Activated naive CD8-positive, alpha-beta T cell treated with anti-CD3 and anti-CD28 coated beads, Interleukin-2, amount 10 ng/mL, durations not matched to agents 7 days and 5 days (primary cell): Measurements from ENCODE around the gene SMIM12. TPM values are rescaled to one million over a fixed set of nuclear protein-coding genes. Genes with fewer than 3 reads are reported as not detected.

Experiments used
- ATAC-seq: fragments of 150-1000 bp; cut with Tn5 transposase; one replicate; pipeline ENCODE4 v1.10.0; 2021; ENCODE audit warnings: low read depth, moderate library complexity
- POLR2A ChIA-PET: fragments of 350-600 bp; sonication (Branson Sonifier 250); formaldehyde crosslinking; loops from one replicate; lab custom pipeline; 2021; ENCODE audit warnings: antibody characterized with exemption; lab: Charles Lee
- DNase-seq: peaks from one replicate; pipeline ENCODE4 v3.0.0; 2021
- H3K27ac Mint-ChIP-seq: one replicate; pipeline ENCODE4 v1.8.0; 2022; ENCODE audit warnings: mild to moderate bottlenecking, mixed read lengths
- H3K27me3 Mint-ChIP-seq: one replicate; pipeline ENCODE4 v1.8.0; 2022; ENCODE audit warnings: mild to moderate bottlenecking, moderate library complexity, mixed read lengths
- H3K36me3 Mint-ChIP-seq: one replicate; pipeline ENCODE4 v1.8.0; 2021; ENCODE audit warnings: mild to moderate bottlenecking, mixed read lengths
- H3K4me1 Mint-ChIP-seq: one replicate; pipeline ENCODE4 v1.8.0; 2021; ENCODE audit warnings: mixed read lengths
- H3K4me3 Mint-ChIP-seq: one replicate; pipeline ENCODE4 v1.8.0; 2022; ENCODE audit warnings: mild to moderate bottlenecking, moderate library complexity, mixed read lengths
- H3K9me3 Mint-ChIP-seq: one replicate; pipeline ENCODE4 v1.8.0; 2021; ENCODE audit warnings: mixed read lengths
- total RNA-seq, 2 experiments: library from RNA; stranded (reverse); gene quantifications; one replicate each; pipeline ENCODE4 v1.2.3, GENCODE V29; 2021

Gene SMIM12
- total RNA-seq, 2 experiments from 2014 or later: 51.9 to 53.0 TPM

DNA sequence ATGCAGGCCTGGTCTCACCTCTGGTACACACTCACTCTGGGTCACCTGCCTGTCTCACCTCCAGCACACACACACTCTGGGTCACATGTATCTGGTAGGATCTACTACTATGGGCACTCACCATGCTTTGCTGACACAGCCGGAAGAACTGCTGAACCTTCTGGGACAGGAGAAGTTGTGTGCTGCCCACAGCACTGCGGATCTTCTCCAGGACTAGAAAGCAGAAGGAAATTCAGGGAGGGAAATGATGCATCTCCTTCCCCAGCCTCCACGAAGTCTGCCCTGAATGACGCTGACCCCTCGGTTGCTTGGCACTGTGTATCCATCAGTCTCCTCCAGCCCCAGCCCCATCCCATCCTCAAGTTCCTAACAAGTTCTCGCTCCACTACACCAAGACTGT, 7.9 kb upstream of the SMIM12 start:
- no peaks in the 10 kb centered on the region for H3K9me3 Mint-ChIP-seq
- peaks cover 35% of the 10 kb centered on the region for H3K4me1 Mint-ChIP-seq
- DNase-seq (no peak), ATAC-seq (no peak)
- H3K36me3 Mint-ChIP-seq: peaks cover 4% of the 10 kb centered on the region
- peaks cover 12% of the 10 kb centered on the region for H3K27me3 Mint-ChIP-seq
- H3K27ac Mint-ChIP-seq: no peak overlapping the region
- POLR2A ChIA-PET: interaction anchor here (1.3 to 1.5 kb wide), 2 partner anchors 15 to 118 kb away, joined by 8 read pairs; partner anchors contain the start of gene TMEM35B
- H3K4me3 Mint-ChIP-seq: peak overlapping the region; percentile 18

DNA sequence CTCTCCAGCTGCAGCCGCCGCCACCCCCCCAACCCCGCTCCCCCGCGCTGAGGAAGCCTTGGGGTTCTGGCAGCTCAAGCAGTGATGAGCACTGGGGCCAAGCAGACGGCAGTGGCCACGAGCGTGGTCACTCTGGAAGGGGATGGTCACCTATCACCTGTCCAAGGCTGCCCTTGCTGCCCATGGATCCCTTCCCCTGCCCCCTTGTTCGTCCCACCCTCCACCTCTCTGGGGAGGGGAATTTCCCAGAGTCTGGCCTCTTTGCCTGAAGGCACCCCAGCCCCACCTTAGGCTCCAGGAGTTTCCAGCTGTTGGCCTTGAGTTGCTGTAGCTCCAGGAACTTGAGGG, 7.2 kb upstream of the SMIM12 start:
- POLR2A ChIA-PET: interaction anchor here (0.8 to 4.6 kb wide), 7 partner anchors 9 to 326 kb away, joined by 3 to 17 read pairs (median 5); partner anchors contain the start of genes SFPQ, TMEM35B, ZMYM1 and ZMYM6
- no peak for DNase-seq
- Mint-ChIP-seq H3K36me3 (peaks cover 4% of the 10 kb centered on the region), H3K9me3 (no peaks in the 10 kb centered on the region), H3K27ac (no peak overlapping the region), H3K27me3 (peaks cover 6% of the 10 kb centered on the region), H3K4me3 (peak overlapping the region; percentile 79), H3K4me1 (peaks cover 36% of the 10 kb centered on the region)
- peak; percentile 3 for ATAC-seq

DNA sequence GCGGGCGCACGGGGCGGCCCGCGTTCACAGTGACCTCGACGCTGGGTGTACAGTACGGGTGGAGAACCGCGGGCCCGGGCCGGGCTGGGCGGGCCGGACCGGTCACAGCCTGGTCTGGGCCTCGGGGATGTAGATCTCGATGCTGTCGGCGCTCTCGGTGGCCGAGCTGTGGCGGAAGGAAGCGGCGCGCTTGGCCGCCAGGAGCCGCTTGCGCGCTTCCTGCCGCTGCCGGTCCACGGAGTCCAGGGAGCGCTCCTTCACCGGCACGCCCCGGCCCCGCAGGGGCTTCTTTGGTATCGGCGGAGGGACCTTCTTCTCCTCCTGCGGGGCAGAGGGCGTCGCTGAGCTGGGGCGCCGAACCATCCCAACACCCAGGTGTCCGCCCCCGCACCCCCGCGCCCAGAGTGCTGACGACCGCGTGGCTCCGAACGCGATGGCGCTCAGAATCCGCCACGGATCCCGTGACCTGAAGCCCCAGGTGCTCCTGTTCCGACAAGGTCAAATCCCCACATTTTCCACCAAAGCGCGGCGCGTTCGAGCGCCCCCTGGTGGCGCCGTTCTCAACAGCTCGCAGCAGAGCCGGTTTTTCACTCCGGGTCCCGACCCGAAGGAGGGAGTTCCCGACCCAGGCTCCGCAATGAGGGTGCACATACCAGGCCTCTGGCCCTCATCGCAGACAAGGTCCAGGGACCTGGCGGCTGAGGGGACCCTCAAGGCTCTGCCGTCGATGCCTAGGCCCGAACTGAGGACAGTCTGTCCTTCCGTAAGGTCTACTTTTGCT, 6.6 kb upstream of the SMIM12 start:
- H3K36me3 Mint-ChIP-seq: peaks cover 4% of the 10 kb centered on the region
- H3K27me3 Mint-ChIP-seq: peaks cover 1% of the 10 kb centered on the region
- DNase-seq: peak; percentile 94
- ATAC-seq: peak; percentile 58
- POLR2A ChIA-PET: interaction anchor here (0.6 to 4.6 kb wide), 8 partner anchors 9 to 327 kb away, joined by 3 to 17 read pairs (median 4); partner anchors contain the start of genes SFPQ, TMEM35B, ZMYM1 and ZMYM6
- H3K9me3 Mint-ChIP-seq: no peaks in the 10 kb centered on the region
- peak overlapping the region; percentile 79 for H3K4me3 Mint-ChIP-seq
- peak overlapping the region; percentile 83 for H3K27ac Mint-ChIP-seq
- peaks cover 30% of the 10 kb centered on the region for H3K4me1 Mint-ChIP-seq

GRCh38 chr1:34865573-34865972, 6.0 kb upstream of the SMIM12 start:
- ATAC-seq: no peak
- POLR2A ChIA-PET: interaction anchor here (4.6 kb wide), 1 partner anchor 327 kb away, joined by 17 read pairs; the partner anchor contains the start of gene SFPQ

DNA sequence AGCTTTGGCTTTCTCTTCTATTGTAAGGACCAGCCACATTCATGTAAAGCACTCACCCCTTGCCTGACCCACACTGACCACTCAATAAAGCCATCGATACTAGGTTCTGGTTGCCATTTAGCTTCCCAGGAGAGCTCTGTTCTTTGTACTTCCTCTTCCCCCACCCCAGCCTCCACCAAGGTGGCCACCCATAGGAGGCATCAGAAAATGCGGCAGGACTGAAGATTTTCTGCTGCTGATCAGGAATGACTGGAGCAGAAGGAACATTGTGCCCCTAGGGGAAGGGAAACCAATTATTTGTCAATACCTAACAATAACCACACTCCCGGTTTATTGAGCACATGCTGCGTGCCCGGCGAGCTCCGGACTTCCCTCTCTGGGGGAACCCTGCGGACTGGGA, 5.2 kb upstream of the SMIM12 start:
- H3K9me3 Mint-ChIP-seq: no peaks in the 10 kb centered on the region
- no peak for DNase-seq
- ATAC-seq: no peak
- peak overlapping the region; percentile 61 for H3K4me3 Mint-ChIP-seq
- H3K27me3 Mint-ChIP-seq: no peaks in the 10 kb centered on the region
- H3K4me1 Mint-ChIP-seq: peaks cover 35% of the 10 kb centered on the region
- H3K27ac Mint-ChIP-seq: peak overlapping the region; percentile 97
- peaks cover 6% of the 10 kb centered on the region for H3K36me3 Mint-ChIP-seq
- POLR2A ChIA-PET: interaction anchor here (0.7 to 4.6 kb wide), 3 partner anchors 12 to 328 kb away, joined by 4 to 17 read pairs (median 8); partner anchors contain the start of gene SFPQ

More at GRCh38 chr1:34865573-34865972, 6.0 kb upstream of the SMIM12 start:
- no peak for DNase-seq
- no peaks in the 10 kb centered on the region for H3K9me3 Mint-ChIP-seq
- H3K4me3 Mint-ChIP-seq: peak overlapping the region; percentile 47
- peak overlapping the region; percentile 48 for H3K27ac Mint-ChIP-seq
- no peaks in the 10 kb centered on the region for H3K27me3 Mint-ChIP-seq
- H3K4me1 Mint-ChIP-seq: peaks cover 28% of the 10 kb centered on the region
- H3K36me3 Mint-ChIP-seq: peaks cover 4% of the 10 kb centered on the region

GRCh38 chr1:34863501-34863900, 4.0 kb upstream of the SMIM12 start:
- Mint-ChIP-seq H3K36me3 (peaks cover 6% of the 10 kb centered on the region), H3K9me3 (no peaks in the 10 kb centered on the region), H3K4me3 (peak overlapping the region; percentile 76), H3K4me1 (peaks cover 41% of the 10 kb centered on the region), H3K27me3 (no peaks in the 10 kb centered on the region), H3K27ac (peak overlapping the region; percentile 97)
- POLR2A ChIA-PET: interaction anchor here (4.6 kb wide), 1 partner anchor 329 kb away, joined by 17 read pairs; the partner anchor contains the start of gene SFPQ
- ATAC-seq (peak; percentile 27), DNase-seq (no peak)

- Mint-ChIP-seq H3K27ac (peak overlapping the region; percentile 94), H3K27me3 (no peaks in the 10 kb centered on the region), H3K9me3 (no peaks in the 10 kb centered on the region), H3K36me3 (peaks cover 6% of the 10 kb centered on the region), H3K4me3 (peak overlapping the region; percentile 97), H3K4me1 (peaks cover 51% of the 10 kb centered on the region)
- peak; percentile 8 for ATAC-seq
- POLR2A ChIA-PET: interaction anchor here (1.0 to 1.8 kb wide), 4 partner anchors 126 to 698 kb away, joined by 3 to 12 read pairs (median 4); partner anchors contain the start of genes KIAA0319L, TMEM35B and ZMYM1
- DNase-seq: no peak
Measured at GRCh38 chr1:34858901-34859445, 576 bp downstream of the SMIM12 start.

GRCh38 chr1:34856697-34857096, 2.9 kb downstream of the SMIM12 start:
- peaks cover 38% of the 10 kb centered on the region for H3K4me1 Mint-ChIP-seq
- H3K27ac Mint-ChIP-seq: no peak overlapping the region
- peaks cover 3% of the 10 kb centered on the region for H3K36me3 Mint-ChIP-seq
- no peak for DNase-seq
- H3K27me3 Mint-ChIP-seq: no peaks in the 10 kb centered on the region
- no peak overlapping the region for H3K4me3 Mint-ChIP-seq
- POLR2A ChIA-PET: no interaction called here
- H3K9me3 Mint-ChIP-seq: no peaks in the 10 kb centered on the region
- no peak for ATAC-seq

GRCh38 chr1:34852677-34853217, 6.8 kb downstream of the SMIM12 start:
- DNase-seq (peak; percentile 88), ATAC-seq (peak; percentile 100)
- Mint-ChIP-seq H3K36me3 (peaks cover 16% of the 10 kb centered on the region), H3K4me3 (no peak overlapping the region), H3K9me3 (no peaks in the 10 kb centered on the region), H3K4me1 (peaks cover 18% of the 10 kb centered on the region), H3K27ac (peak overlapping the region; percentile 28), H3K27me3 (no peaks in the 10 kb centered on the region)
- POLR2A ChIA-PET: interaction anchor here (1.4 kb wide), 2 partner anchors 12 to 14 kb away, joined by 8 read pairs; no protein-coding TSS in a partner anchor

DNA sequence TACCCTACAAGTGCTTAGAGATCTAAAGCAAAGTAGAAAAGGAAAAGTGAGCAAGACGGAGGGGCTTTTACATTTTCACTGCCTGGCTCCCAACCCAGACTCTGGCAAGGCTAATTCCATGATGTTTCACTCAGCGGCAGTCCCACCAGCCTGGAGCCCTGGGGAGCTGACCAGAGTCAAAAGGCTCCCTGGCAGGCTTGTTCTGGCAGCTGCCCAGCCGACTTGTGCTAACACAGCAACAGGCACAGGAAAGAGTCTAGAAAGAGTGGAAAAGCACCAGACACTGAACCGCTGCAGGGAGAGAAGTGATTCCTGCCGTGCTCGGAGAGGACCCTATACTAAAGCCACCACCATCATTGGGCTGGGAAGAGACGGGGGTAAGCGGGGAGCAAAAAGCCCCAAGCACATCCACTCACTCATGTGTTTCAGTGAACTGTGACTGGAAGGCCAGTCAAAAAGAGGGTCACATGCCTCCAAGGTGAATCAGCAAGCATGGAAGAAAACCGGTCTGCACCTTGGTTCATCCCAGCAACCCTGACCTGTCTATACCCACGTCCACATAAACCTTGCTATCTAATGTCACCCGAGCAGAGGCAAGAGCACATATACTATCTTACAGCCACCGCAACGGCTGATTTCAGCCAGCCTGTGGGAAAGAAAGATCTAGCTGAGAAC, 8.0 kb downstream of the SMIM12 start:
- ATAC-seq: no peak
- peaks cover 16% of the 10 kb centered on the region for H3K36me3 Mint-ChIP-seq
- H3K4me1 Mint-ChIP-seq: peaks cover 9% of the 10 kb centered on the region
- H3K27me3 Mint-ChIP-seq: no peaks in the 10 kb centered on the region
- H3K9me3 Mint-ChIP-seq: no peaks in the 10 kb centered on the region
- POLR2A ChIA-PET: no interaction called here
- H3K27ac Mint-ChIP-seq: no peak overlapping the region
- no peak for DNase-seq
- H3K4me3 Mint-ChIP-seq: no peak overlapping the region

DNA sequence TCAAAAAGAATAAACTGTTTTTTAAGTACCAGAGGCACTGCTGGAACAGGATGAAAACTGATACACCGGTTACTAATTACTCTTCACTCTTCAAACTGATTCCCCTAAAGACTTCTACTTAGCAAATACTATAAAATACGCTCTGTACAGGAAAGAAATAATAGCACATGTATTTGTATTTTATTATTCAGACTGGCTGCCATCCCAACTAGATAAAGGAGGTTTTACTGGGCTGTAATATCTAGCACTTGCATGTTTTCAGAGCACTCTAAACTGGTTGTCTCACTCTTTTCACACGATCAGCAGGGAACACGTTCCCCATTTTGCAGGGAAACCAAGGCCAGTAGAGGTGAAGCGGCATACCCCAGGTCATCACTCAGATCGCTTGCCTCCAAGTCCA, 9.2 kb downstream of the SMIM12 start:
- DNase-seq (no peak), ATAC-seq (no peak)
- Mint-ChIP-seq H3K4me3 (no peak overlapping the region), H3K36me3 (peaks cover 16% of the 10 kb centered on the region), H3K9me3 (no peaks in the 10 kb centered on the region), H3K27ac (no peak overlapping the region), H3K4me1 (peaks cover 5% of the 10 kb centered on the region), H3K27me3 (no peaks in the 10 kb centered on the region)
- POLR2A ChIA-PET: no interaction called here

- H3K27me3 Mint-ChIP-seq: no peaks in the 10 kb centered on the region
- DNase-seq (no peak), ATAC-seq (no peak)
- peaks cover 21% of the 10 kb centered on the region for H3K36me3 Mint-ChIP-seq
- no peak overlapping the region for H3K27ac Mint-ChIP-seq
- no peak overlapping the region for H3K4me3 Mint-ChIP-seq
- H3K9me3 Mint-ChIP-seq: no peaks in the 10 kb centered on the region
- peaks cover 12% of the 10 kb centered on the region for H3K4me1 Mint-ChIP-seq
- POLR2A ChIA-PET: no interaction called here
Measured at GRCh38 chr1:34847094-34847493, 12.5 kb downstream of the SMIM12 start.

DNA sequence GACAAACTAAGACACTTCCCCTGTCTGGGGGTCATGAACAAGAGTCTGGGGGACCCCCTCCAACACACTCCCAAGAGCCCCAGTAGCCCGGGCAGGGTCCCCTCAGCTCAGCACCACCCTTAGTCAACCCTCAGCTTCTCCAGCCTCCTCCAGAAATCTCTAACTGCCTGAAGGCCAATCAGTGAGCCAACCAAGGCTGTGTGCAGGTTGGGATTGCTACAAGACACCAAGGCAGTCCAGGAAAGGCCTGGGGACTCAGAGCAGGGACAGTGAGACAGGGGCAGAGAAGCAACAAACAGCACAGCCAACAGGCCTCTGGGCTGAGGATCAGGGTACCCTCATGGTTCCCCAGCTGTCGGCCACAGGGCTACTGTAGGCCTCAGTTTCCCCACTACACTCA, 13.3 kb downstream of the SMIM12 start:
- ATAC-seq (no peak), DNase-seq (no peak)
- no peaks in the 10 kb centered on the region for H3K27me3 Mint-ChIP-seq
- POLR2A ChIA-PET: no interaction called here
- H3K4me1 Mint-ChIP-seq: peaks cover 12% of the 10 kb centered on the region
- H3K4me3 Mint-ChIP-seq: no peak overlapping the region
- H3K9me3 Mint-ChIP-seq: no peaks in the 10 kb centered on the region
- no peak overlapping the region for H3K27ac Mint-ChIP-seq
- H3K36me3 Mint-ChIP-seq: peaks cover 21% of the 10 kb centered on the region
